ENCODE results near the gene GLMN.
"Not testable (repeated sequence)": the region's sequence is repeated elsewhere in the genome, so short reads cannot be mapped to it uniquely, and the experiment has no call there.

GLMN gene

GRCh38 chr1:92298213-92298572 lies 594 bp downstream of the GLMN start:
- no peak for DNase-seq (ENCODE audit: low spot score)

GRCh38 chr1:92291372-92291999 lies 7.3 kb downstream of the GLMN start:
- peak; percentile 81 for DNase-seq (ENCODE audit: low spot score)

DNA sequence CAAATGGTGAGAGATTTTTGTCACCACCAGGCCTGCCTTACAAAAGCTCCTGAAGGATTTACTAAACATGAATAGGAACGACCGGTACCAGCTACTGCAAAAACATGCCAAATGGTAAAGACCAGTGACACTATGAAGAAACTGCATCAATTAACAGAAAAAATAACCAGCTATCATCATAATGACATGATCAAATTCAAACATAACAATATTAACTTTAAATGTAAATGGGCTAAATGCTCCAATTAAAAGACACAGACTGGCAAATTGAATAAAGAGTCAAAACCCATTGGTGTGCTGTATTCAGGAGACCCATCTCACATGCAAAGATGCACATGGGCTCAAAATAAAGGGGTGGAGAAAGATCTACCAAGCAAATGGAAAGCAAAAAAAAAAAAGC lies 17.4 kb downstream of the GLMN start:
- DNase-seq (ENCODE audit: low spot score), result not testable (repeated sequence)

GRCh38 chr1:92279781-92280180 lies 19.0 kb downstream of the GLMN start:
- not testable (repeated sequence) for DNase-seq (ENCODE audit: low spot score)

DNA sequence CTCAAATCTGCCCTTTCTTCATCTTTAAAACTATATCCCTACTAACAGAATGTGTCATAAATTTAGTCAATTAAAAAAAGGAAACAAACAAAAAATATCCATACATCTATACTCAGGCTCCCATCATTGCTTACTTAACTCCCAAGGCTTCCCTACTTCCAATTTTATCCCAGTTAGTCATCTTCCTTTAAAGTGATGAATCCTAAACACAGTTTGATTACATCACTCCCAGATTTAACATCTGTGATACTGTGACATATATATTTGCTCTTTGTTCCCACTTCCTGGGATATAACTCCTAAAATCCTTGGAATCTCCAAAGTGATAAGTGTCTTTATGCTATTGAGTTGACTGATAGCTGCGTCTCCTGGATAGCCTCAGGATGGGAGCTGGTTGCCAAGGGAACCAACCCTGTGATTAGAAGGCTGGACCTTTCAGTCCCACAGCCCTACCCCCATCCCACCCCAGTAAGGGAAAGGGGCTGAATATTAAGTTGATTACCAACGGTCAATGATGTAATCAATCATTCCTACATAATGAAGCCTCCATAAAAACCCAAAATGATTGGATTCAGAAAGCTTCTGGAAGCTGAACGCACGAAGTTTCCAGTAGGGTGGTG lies 21.6 kb downstream of the GLMN start:
- no peak for DNase-seq (ENCODE audit: low spot score)

- no peak for DNase-seq (ENCODE audit: low spot score)
Measured at GRCh38 chr1:92276082-92276481, 22.7 kb downstream of the GLMN start.

DNA sequence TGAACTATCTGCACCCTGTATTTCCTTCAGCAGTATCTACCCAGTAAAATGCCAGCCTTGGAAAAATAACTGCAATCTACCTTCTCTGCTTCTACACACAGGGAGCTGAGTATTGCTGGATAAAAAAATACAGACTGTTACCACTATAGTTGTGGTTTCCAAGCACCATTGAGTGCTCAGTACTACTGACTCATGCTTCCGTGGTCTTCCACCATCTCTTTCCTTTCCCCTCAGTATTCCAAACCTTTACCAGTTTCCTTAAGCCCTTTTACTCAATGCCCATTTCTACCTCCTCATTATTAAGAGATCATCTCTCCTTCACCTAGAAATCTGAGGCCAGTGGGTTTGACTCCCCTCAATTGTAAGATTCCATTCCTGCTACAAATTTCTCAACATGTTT lies 23.8 kb downstream of the GLMN start:
- no peak for DNase-seq (ENCODE audit: low spot score)

- DNase-seq (ENCODE audit: low spot score), result no peak
Measured at GRCh38 chr1:92273039-92273438, 25.7 kb downstream of the GLMN start.

- DNase-seq (ENCODE audit: low spot score), result no peak
Measured at GRCh38 chr1:92262516-92262915, 36.3 kb downstream of the GLMN start.

DNA sequence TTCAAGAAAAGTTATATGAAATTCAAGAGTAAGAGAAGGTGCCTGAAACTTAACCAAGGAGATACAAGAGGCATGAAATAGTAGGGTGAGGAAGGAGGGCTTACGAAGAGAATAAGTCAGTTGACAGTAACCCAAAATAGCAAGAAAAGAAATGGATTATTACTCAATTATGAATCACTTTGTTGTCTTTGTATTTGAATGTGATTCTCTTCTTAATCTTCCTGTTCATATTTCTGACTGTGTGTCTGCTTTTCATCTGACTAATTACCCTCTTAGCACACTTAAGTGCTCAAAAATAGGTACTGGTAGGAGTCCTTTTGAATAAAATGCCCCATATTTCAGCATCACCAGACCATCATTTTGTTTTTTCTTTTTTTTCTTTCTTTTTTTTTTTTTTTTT lies 39.4 kb downstream of the GLMN start:
- DNase-seq (ENCODE audit: low spot score), result no peak

DNA sequence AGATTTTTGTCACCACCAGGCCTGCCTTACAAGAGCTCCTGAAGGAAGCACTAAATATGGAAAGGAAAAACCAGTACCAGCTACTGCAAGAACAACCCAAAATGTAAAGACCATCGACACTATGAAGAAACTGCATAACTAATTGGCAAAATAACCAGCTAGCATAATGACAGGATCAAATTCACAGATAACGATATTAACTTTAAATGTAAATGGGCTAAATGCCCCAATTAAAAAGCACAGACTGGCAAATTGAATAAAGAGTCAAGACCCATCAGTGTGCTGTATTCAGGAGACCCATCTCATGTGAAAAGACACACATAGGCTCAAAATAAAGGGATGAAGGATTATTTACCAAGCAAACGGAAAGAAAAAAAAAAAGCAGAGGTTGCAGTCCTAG lies 44.1 kb downstream of the GLMN start:
- not testable (repeated sequence) for DNase-seq (ENCODE audit: low spot score)

DNA sequence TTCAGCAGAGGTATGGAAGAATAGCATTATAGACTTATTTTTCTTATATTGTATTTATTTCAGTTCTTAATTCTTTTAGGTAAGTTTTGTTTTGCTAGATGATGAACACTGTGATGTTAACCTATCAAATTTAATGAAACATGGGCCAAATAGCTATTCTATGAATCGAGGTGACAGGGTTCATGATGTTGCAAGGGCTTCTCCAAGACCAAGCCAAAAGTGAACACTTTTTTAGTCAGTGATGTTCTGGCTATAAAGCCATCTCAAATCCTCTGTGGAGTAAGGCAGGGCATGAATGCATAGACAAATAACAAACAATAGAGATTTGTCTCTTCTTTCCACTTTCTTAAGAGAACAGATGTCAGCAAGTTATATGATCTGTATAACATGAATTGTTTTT lies 54.4 kb downstream of the GLMN start:
- no peak for DNase-seq (ENCODE audit: low spot score)

GRCh38 chr1:92240034-92240433 lies 58.8 kb downstream of the GLMN start:
- DNase-seq (ENCODE audit: low spot score), result no peak

DNA sequence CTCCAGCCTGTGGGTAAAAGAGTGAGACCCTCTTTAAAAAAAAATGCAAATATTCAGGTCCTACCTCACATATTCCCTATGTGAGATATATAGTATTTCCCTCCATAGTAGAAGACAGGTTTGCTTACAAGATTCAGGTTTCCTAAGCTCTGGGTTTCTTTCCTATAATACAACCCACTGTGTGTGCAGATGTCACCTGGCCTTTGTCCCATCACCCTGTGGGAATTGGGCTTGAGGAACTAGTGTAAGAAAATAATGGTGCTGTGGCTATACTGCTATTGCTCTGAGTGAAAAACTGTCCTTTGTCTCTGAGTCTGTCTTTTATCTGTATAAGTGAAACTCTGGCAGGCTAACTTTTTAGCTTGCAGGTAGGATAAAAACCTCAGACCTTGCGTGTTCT lies 68.1 kb downstream of the GLMN start:
- peak; percentile 7 for DNase-seq (ENCODE audit: low spot score)

DNA sequence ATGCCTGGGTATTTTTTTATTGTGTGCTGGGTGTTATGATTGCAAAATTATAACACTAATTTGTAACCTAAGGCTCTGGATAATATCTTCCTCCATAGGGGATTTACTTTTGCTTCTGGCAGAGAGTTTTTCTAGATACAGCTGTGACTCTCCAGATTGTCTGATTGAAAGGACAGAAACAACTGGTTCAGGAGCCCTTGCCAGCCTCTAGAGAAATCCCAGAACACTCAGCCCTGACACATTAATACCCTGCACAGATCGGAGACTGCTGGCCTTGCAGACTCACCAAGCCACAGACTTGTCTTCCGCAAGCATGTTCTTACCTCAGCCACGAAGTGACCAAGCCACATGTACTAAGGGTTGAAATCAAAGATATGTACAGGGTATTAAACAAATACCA lies 70.4 kb downstream of the GLMN start:
- no peak for DNase-seq (ENCODE audit: low spot score)

DNA sequence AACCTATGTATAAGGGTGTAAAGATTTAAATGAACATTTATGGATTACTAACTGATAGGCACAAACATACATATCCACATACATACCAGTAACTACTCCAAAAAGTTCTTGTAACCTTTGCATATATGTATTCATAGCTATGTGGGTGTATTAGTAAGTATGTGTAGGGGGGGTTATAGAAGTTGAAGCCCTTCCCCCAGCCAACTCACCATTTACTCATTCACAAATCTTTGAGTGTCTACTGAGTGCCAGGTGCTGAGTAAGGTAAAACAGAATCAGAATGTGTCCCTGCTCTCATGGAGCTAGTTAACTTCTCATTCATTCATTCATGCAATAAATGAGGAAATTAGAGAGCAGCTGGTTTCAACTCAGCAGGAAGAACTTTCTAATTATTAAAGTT lies 79.8 kb downstream of the GLMN start:
- no peak for DNase-seq (ENCODE audit: low spot score)

- no peak for DNase-seq (ENCODE audit: low spot score)
Measured at GRCh38 chr1:92218559-92218958, 80.2 kb downstream of the GLMN start.

DNA sequence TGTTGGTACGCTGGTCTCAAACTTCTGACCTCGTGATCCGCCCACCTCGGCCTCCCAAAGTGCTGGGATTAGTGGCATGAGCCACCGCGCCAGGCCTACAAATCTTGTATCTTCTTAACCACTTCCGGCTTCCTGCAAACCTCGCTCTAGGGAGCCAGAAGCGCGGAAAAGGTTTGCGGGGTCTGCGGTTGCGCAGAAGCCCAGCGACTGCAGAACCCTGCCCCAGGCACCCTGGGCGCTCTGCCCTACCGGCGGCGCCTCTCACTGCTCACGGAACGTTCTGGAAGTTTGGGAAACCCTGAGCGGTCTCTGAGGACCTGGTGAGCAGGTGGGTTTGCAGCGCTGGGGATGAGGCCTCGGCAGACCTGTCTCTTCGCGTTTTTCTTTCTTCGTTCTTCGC lies 81.1 kb downstream of the GLMN start, which contains the start of gene C1orf146:
Gene C1orf146, plus strand, starts transcription at position 195 of the 400 bp plus-strand sequence. CDS start 13,506 bp downstream, outside the sequence.
- no peak for DNase-seq (ENCODE audit: low spot score)

- no peak for DNase-seq (ENCODE audit: low spot score)
Measured at GRCh38 chr1:92211166-92211565, 87.6 kb downstream of the GLMN start.

DNA sequence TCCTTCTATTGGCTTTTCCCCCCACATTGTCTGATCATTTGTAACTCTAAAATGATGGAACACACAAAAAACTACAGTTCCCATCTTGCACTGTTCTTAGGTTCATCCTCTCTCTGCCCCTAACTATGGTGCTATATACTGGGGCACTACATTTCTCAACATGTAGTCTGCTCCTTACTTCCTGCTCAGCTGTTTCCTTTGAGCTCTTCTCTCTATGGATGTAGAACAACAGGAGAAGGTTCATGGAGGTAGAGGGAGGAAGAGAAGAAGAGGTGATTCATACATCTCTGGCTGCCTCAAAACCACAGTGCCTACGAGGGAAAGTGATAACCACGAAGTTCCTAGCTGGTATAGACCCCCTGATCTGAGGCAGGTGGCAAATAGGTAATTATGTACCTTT lies 88.1 kb downstream of the GLMN start:
- DNase-seq (ENCODE audit: low spot score), result no peak

DNA sequence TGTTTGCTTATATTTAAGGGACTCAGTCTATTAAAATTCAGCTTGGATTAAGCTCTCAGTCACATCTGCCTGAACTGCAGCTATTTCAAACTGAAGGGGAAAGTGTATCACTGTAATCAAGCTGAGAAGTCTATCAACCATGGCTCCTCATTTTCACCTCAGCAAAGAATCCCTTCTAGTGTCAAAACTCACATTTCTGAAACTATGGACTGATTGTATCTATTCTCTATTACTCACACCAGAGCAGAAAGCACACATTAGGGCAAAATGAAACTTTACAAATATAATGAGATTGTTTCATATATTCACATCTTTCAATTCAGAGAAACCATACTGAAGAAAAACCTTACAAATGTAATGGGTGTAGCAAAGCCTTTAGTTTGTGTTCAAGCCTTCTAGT lies 95.7 kb downstream of the GLMN start:
- no peak for DNase-seq (ENCODE audit: low spot score)

- DNase-seq (ENCODE audit: low spot score), result no peak
Measured at GRCh38 chr1:92201973-92202372, 96.8 kb downstream of the GLMN start.

All from pons (tissue), 1 donor.